CD4-positive, alpha-beta T cell treated with Interleukin-21 for 1 hour (primary cell): ENCODE results near the gene ITPR2.
"Not testable (repeated sequence)": the region's sequence is repeated elsewhere in the genome, so short reads cannot be mapped to it uniquely, and the experiment has no call there.

Experiments
- DNase-seq: peaks from one replicate; pipeline ENCODE4 v3.0.0-alpha.2; 2020

The ITPR2 gene

GRCh38 chr12:26750531-26751175, 82.3 kb downstream of the ITPR2 start:
- no peak for DNase-seq

GRCh38 chr12:26749781-26750180, 83.2 kb downstream of the ITPR2 start:
- no peak for DNase-seq

GRCh38 chr12:26748741-26749431, 84.1 kb downstream of the ITPR2 start:
- DNase-seq: no peak

GRCh38 chr12:26748412-26748740, 84.6 kb downstream of the ITPR2 start:
- no peak for DNase-seq

GRCh38 chr12:26746121-26746714, 86.8 kb downstream of the ITPR2 start:
- DNase-seq: no peak

DNA sequence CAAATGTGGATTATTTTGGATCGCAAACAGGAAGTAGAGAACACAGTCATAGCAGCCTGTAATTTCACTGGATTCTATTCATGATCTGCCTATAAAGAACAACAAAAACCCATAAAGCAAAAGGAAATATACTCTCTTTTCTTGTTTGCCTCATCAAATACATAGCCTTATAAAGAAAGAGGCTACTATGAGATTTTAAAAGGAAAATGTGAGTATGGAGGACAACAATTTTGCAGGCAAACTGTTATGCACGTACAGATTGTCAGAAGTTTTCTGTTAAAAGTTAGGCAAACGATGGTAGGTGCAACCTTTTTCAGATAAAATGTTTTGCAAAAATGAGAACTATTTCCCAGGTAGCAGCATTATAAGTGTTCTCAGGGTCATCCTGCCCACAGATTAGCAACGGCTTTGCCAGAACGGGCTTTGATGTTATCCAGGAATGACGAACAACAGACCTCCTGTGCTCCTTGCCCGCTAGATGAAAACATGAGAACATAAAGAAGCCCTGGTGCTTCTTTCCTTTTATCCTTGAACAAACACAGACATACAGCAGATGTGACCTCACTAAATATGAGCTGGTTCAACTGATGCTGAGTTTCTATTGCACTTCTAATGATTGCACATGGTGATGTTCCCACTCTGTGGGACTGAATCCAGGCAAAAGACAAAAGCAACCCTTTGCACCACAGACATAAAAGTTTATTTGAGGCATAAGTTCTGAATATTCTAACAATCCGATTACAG, 88.1 kb downstream of the ITPR2 start:
- no peak for DNase-seq

DNA sequence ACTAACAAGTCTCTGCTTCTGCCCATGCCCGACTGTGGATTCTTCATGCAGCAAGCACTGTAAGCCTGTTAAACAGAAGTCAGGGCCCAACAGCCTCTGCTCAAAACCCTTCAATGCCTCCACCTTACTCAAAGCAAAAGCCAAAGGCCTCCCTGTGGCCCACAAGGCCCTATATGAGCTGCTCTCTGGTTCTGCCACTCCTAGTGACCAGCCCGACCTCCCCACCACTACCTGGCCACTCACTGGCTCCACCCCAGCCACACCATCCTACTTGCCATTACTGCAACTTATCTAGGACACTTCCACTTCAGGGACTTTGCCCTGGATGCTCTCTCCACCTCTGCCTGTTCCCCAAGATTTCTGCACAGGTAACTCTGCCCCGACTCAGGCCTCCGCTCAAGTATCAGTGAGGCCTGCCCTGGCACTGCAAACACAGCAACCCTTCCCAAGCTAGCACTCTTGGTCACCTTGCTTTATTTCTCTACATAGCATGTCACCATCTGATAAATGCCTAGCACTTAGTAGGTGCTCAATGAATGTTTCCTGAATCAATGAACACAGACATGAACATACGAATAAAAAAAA, 88.9 kb downstream of the ITPR2 start:
- no peak for DNase-seq

DNA sequence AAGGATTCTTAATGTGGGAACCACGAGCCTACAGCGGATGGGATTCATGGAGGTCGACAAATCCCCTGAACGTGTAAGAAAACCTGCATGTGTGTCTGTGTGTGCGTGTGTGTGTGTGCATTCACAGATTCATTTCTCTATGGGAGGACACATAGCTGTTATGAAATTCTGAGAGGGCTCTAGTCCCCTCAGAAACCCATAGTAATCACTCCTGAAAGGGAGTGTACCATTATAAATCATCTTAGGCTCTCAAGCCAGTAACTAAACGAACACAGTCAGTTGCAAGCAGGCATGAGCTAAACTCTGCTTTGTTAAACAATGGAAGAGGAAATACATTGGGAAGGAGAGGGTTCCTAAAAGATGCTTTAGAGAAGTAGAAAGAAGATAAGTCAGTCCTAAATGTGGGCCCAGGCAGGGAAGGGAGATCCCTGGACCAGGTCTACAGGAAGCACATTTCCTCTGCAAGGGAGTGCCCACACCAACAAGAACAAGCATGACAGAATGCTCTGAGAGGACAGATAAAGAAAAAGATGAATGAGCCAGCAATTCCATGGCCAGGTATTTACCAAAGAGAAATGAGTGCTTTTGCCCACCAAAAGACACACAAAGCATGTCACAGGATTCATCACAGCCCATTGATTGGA, 91.3 kb downstream of the ITPR2 start:
- no peak for DNase-seq

DNA sequence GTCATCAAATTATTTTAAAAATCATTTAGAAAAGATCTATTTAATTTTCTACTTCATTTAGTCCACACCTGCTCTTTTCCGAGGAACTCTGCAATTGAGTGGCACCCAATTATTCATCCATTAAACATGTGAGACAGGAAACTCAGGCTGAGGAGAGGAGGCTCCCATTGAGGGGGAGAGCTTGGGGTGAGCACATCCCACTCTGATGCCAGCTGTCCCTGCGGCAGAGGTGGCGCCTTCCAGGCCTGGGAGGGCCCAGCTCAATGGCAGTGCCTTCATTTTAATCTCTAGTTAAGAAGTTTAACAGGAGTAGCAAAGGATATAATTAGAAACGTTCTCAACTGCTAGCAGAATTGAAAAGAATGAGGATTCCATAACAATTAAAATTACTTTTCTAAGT, 92.0 kb downstream of the ITPR2 start:
- DNase-seq: no peak

DNA sequence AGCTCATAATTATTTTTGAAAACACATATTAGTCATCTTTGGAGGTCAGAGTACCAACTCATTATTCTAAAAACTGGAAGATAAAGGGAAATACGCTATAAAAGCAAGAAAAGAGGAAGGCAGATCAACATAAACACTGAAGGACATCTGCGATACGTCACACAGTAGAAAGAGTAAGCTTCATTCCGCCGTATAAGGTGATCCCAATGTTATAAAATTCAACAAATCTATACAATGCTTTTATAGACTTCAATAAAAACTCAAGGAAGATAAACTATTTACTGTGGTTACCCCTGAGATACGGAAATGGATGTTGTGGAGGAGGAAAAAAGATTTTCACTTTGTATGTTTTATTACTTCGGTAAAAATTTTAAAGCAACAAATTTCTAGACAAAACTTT, 92.6 kb downstream of the ITPR2 start:
- DNase-seq: no peak

DNA sequence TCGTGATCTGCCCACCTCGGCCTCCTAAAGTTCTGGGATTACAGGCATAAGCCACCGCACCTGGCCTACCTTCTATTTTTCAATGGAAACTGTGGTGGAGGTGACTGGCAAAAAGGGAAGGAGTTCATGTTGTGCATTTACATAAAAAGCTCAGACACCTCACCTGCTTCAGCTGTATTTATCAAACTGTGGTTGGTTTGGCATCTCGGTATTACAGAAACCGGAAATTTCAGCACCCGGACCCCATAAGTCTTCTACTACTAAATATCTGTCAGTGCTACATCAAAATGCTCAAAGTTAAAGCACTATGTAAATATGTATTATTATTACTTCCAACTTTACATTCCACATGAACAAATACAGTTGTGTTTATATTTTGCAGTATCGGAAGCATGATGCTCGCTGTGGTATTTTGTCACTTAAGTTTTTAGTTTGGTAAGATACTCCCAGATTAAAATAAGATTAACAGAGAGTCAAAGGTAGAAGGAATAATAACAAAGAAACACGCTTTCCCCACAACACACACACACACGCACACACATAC, 95.4 kb downstream of the ITPR2 start:
- no peak for DNase-seq

- no peak for DNase-seq
These were observed 96.2 kb downstream of the ITPR2 start for GRCh38 chr12:26736563-26737486.

DNA sequence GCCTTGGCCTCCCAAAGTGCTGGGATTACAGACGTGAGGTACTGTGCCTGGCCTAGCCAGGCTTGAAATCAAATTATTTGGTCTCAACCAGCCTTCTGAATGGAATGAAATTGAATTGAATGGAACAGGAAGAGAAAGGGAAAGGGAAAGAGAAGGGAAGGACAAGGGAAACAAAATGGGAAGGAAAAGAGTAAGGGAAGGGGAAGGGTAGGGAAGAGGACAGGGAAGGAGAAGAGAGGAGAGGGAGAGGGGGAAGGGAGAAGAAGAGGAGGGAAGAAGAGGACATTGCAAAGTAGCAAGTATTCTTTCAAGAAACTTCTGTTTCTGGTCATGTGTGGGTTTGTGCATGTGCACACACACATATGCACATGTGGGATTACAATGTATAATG, 97.8 kb downstream of the ITPR2 start:
- no peak for DNase-seq

GRCh38 chr12:26734510-26735248, 98.3 kb downstream of the ITPR2 start:
- no peak for DNase-seq

- peak; percentile 6 for DNase-seq
These were observed 100.7 kb downstream of the ITPR2 start for GRCh38 chr12:26732005-26732908.

DNA sequence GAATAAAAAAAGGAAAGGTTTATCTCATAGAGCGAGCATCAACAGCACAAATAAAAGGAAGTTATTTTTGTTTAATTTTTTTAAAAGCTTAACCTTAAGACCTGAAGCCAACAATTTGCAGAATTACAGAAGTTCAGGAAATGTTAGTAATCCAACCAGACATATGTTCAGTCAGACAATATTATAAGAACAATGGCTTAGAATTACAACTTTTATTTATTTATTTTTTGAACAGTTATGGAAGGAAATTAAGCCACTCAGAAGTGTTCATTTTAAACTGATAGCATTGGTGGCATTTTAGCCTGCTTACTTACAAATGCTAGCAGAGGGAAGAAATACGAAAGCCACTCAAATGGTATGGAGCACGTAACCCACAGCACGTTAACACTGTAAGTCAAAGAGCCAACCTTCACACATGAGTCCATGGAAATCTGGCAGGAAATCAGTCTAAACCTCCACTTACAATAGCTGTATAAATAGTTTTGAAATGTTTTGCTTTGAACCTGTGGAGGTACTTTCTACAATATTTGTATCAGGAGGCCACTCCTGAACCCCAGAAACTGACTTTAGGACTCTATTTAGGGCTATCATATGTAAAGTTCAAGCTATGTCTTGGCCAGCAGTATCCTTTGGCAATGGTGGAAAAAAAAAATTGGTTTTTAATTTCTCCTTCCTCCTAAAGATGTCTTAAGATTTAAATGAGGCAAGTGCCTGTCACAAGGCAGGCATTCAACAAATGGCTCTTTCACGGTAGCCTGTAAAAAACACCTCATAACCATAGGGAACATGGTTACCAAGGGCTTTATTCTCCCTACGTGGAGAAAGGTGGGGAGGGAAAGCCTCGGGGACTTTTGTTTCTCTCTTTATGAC, 102.3 kb downstream of the ITPR2 start:
- DNase-seq: no peak

GRCh38 chr12:26729137-26729671, 103.8 kb downstream of the ITPR2 start:
- DNase-seq: not testable (repeated sequence)
